Measurements from ENCODE around the gene RHOH.
A peak's percentile ranks its signal among the peaks of the same experiment; 100 is the strongest.

The RHOH gene

DNA sequence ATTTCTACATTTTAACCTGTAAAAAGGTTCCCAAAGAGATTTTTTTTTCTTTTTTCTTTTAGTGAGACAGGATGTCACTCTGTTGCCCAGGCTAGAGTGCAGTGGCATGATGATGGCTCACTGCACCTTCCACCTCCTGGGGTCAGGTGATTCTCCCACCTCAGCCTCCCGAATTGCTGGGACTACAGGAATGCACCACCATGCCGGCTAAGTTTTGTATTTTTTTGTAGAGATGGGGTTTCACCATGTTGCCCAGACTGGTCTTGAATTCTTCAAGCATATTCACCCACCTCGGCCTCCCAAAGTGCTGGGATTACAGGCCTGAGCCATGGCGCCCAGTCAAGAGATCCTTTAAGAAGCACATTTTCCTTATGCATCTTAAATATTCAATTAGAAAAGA is 12.6 kb downstream of the RHOH start:
- H3K36me3 ChIP-seq (ENCODE audit: control insufficient read depth, low read length): peaks cover 94% of the 10 kb centered on the region
- H3F3A ChIP-seq (ENCODE audit: control insufficient read depth, insufficient read depth): peaks cover 20% of the 10 kb centered on the region
- TF ChIP-seq, protein P1, sequence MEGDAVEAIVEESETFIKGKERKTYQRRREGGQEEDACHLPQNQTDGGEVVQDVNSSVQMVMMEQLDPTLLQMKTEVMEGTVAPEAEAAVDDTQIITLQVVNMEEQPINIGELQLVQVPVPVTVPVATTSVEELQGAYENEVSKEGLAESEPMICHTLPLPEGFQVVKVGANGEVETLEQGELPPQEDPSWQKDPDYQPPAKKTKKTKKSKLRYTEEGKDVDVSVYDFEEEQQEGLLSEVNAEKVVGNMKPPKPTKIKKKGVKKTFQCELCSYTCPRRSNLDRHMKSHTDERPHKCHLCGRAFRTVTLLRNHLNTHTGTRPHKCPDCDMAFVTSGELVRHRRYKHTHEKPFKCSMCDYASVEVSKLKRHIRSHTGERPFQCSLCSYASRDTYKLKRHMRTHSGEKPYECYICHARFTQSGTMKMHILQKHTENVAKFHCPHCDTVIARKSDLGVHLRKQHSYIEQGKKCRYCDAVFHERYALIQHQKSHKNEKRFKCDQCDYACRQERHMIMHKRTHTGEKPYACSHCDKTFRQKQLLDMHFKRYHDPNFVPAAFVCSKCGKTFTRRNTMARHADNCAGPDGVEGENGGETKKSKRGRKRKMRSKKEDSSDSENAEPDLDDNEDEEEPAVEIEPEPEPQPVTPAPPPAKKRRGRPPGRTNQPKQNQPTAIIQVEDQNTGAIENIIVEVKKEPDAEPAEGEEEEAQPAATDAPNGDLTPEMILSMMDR (IDR thresholded peaks at IDR 0.05; ENCODE audit: low read depth, low read length, poor library complexity, severe bottlenecking): no peak
- no peak for TF ChIP-seq EZH2phosphoT487 (IDR thresholded peaks at IDR 0.05; ENCODE audit: borderline replicate concordance, low read length)
- no peaks in the 10 kb centered on the region for H3K9me2 ChIP-seq (replicated peaks; ENCODE audit: control insufficient read depth, low read length)
- H3K27me3 ChIP-seq (ENCODE audit: control insufficient read depth, low read length): no peaks in the 10 kb centered on the region
- peak overlapping the region; percentile 53 for H3K4me3 ChIP-seq (ENCODE audit: low read length)
- H3K27ac ChIP-seq (ENCODE audit: low read depth, low read length): peak overlapping the region; percentile 19; the same call in 1 of the 2 replicates
- peaks cover 100% of the 10 kb centered on the region for H3K79me2 ChIP-seq (ENCODE audit: control insufficient read depth, low read length)
- H3K4me2 ChIP-seq (ENCODE audit: low read length): peak overlapping the region; percentile 44
- H3K9me3 ChIP-seq (ENCODE audit: control insufficient read depth, insufficient read depth, low read length): no peaks in the 10 kb centered on the region
- peaks cover 44% of the 10 kb centered on the region for H4K20me1 ChIP-seq (ENCODE audit: control insufficient read depth, insufficient read depth, low read depth, low read length)
- H3K4me1 ChIP-seq (ENCODE audit: control insufficient read depth, low read length): peaks cover 96% of the 10 kb centered on the region

DNA sequence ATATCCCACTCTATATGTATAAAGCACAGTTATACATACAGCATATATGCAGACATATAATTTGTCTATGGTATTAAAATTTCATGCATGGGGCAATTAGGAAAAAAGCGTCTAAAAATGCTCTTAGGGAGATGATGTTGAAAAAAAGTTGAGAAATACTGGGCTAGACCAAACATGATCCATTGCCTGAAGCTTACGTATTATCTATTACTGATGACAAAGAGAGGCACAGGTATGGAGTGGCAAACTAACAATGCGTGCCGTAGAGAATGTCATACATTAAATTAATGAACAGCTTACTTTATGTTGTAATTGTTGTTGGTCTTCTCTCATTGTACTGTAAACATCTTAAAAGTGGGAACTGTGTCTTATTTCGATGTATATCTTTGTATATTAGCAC is 13.9 kb downstream of the RHOH start:
- peaks cover 51% of the 10 kb centered on the region for H4K20me1 ChIP-seq (ENCODE audit: control insufficient read depth, insufficient read depth, low read depth, low read length)
- H3K4me2 ChIP-seq (ENCODE audit: low read length): peak overlapping the region; percentile 44
- H3K9me2 ChIP-seq (replicated peaks; ENCODE audit: control insufficient read depth, low read length): no peaks in the 10 kb centered on the region
- H3K9me3 ChIP-seq (ENCODE audit: control insufficient read depth, insufficient read depth, low read length): no peaks in the 10 kb centered on the region
- peaks cover 94% of the 10 kb centered on the region for H3K36me3 ChIP-seq (ENCODE audit: control insufficient read depth, low read length)
- H3K79me2 ChIP-seq (ENCODE audit: control insufficient read depth, low read length): peaks cover 100% of the 10 kb centered on the region
- H3F3A ChIP-seq (ENCODE audit: control insufficient read depth, insufficient read depth): peaks cover 17% of the 10 kb centered on the region; the same call in 1 of the 2 replicates
- peaks cover 96% of the 10 kb centered on the region for H3K4me1 ChIP-seq (ENCODE audit: control insufficient read depth, low read length)
- H3K27ac ChIP-seq (ENCODE audit: low read depth, low read length): no peak overlapping the region
- TF ChIP-seq, protein P1 (IDR thresholded peaks at IDR 0.05; ENCODE audit: low read depth, low read length, poor library complexity, severe bottlenecking): no peak
- TF ChIP-seq EZH2phosphoT487 (IDR thresholded peaks at IDR 0.05; ENCODE audit: borderline replicate concordance, low read length): no peak
- no peaks in the 10 kb centered on the region for H3K27me3 ChIP-seq (ENCODE audit: control insufficient read depth, low read length)
- H3K4me3 ChIP-seq (ENCODE audit: low read length): peak overlapping the region; percentile 53

- peaks cover 13% of the 10 kb centered on the region for H3F3A ChIP-seq (ENCODE audit: control insufficient read depth, insufficient read depth)
- peaks cover 48% of the 10 kb centered on the region for H4K20me1 ChIP-seq (ENCODE audit: control insufficient read depth, insufficient read depth, low read depth, low read length)
- H3K9me3 ChIP-seq (ENCODE audit: control insufficient read depth, insufficient read depth, low read length): no peaks in the 10 kb centered on the region
- peak overlapping the region; percentile 24 for H3K4me3 ChIP-seq (ENCODE audit: low read length)
- H3K36me3 ChIP-seq (ENCODE audit: control insufficient read depth, low read length): peaks cover 94% of the 10 kb centered on the region
- H3K27ac ChIP-seq (ENCODE audit: low read depth, low read length): 0 out of 2 replicates have a peak overlapping the region, but pooled peaks have one; percentile 24
- no peaks in the 10 kb centered on the region for H3K9me2 ChIP-seq (replicated peaks; ENCODE audit: control insufficient read depth, low read length)
- H3K4me1 ChIP-seq (ENCODE audit: control insufficient read depth, low read length): peaks cover 96% of the 10 kb centered on the region
- H3K79me2 ChIP-seq (ENCODE audit: control insufficient read depth, low read length): peaks cover 100% of the 10 kb centered on the region
- no peaks in the 10 kb centered on the region for H3K27me3 ChIP-seq (ENCODE audit: control insufficient read depth, low read length)
- peak overlapping the region; percentile 34 for H3K4me2 ChIP-seq (ENCODE audit: low read length)
- TF ChIP-seq EZH2phosphoT487 (IDR thresholded peaks at IDR 0.05; ENCODE audit: borderline replicate concordance, low read length): no peak
Observed at GRCh38 chr4:40211224-40212185, 14.7 kb downstream of the RHOH start.

Data from DOHH2 (cell line).